HCT116 (cell line): ENCODE data around the gene TLX3.

Experiments
- EZH2phosphoT487 ChIP-seq: fragments of 200-600 bp; IDR thresholded peaks from 2 replicates; pipeline ENCODE4 v1.6.1; 2018; ENCODE audit warnings: antibody characterized with exemption, borderline replicate concordance
- SIN3A ChIP-seq: IDR thresholded peaks from 2 replicates; pipeline ENCODE4 v1.6.1; 2012; ENCODE audit warnings: low read depth
- SP1 ChIP-seq: IDR thresholded peaks from 2 replicates; pipeline ENCODE4 v1.6.1; 2012; ENCODE audit warnings: low read depth

DNA sequence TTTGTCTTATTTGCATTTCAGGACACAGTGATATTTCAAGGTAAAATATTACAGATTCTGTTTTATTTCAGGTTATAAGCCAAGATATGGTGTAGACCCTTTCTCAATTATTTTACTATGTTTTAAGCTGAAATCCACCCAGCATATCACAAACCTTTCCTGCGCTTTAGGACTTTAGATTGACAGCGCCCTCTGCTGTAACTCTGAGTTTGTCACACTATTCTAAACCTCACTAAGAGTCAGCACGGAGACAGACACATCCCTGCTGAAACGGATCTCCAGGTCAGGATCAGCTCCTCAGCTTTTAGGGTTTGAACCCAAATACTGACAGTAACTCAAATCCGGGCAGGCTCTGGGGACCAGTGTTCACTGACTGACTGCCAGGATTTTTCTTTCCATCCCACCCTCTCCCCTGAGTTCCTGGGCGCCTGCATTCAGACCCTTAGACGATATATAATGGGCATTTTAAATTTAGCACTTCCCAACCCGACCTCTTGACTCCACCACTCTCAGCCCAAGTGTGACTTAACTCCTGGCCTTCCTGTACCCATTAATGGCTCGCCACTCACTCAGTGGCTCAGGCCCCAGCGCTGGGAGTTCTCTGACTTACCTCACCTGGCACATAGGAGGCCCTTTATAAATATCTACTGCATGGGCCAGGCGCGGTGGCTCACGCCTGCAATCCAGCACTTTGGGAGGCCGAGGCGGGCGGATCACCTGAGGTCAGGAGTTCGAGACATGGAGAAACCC, 33.5 kb downstream of the TLX3 start:
- TF ChIP-seq SP1 (no peak), SIN3A (no peak), EZH2phosphoT487 (no peak)
